Fibroblast of villous mesenchyme (primary cell): ENCODE measurements around the gene FGD2. TPM values are rescaled to one million over a fixed set of nuclear protein-coding genes. Genes with fewer than 3 reads are reported as not detected.

Experiments
- DNase-seq: peaks from one replicate; pipeline ENCODE4 v3.0.0-alpha.2; 2010; ENCODE audit warnings: low read depth
- H3K4me3 ChIP-seq: 2 replicates; pipeline ENCODE4 v1.5.1; 2011; ENCODE audit warnings: low read depth, mild to moderate bottlenecking, low read length
- CTCF ChIP-seq: IDR thresholded peaks from 2 replicates; pipeline ENCODE4 v1.5.1; 2012; ENCODE audit warnings: low read depth, mild to moderate bottlenecking, low read length; ENCODE audit not compliant: insufficient read depth
- total RNA-seq: library from RNA; depleted of rRNA; stranded (reverse); fragments of >200 nt; gene quantifications from 2 replicates; pipeline ENCODE4 v1.2.3, GENCODE V29; 2012

FGD2 gene
- total RNA-seq, 1 donor = not detected

- TF ChIP-seq CTCF = no peak
- H3K4me3 ChIP-seq = no peak overlapping the region
- no peak for DNase-seq
These were observed 28.5 kb upstream of the FGD2 start for GRCh38 chr6:36976931-36977330.

- DNase-seq = no peak
- TF ChIP-seq CTCF = peak; percentile 37
These were observed 27.9 kb upstream of the FGD2 start for GRCh38 chr6:36977470-36977941.

GRCh38 chr6:36978421-36979346 is 26.8 kb upstream of the FGD2 start:
- DNase-seq = no peak

More at GRCh38 chr6:36977470-36977941, 27.9 kb upstream of the FGD2 start:
- H3K4me3 ChIP-seq = no peak overlapping the region

GRCh38 chr6:36979347-36979742 is 26.1 kb upstream of the FGD2 start:
- TF ChIP-seq CTCF = peak; percentile 73
- DNase-seq = peak; percentile 62

More at GRCh38 chr6:36978421-36979346, 26.8 kb upstream of the FGD2 start:
- TF ChIP-seq CTCF = no peak
- no peak overlapping the region for H3K4me3 ChIP-seq

GRCh38 chr6:36980129-36980528 is 25.3 kb upstream of the FGD2 start:
- no peak overlapping the region for H3K4me3 ChIP-seq
- no peak for DNase-seq
- TF ChIP-seq CTCF = no peak

More at GRCh38 chr6:36979347-36979742, 26.1 kb upstream of the FGD2 start:
- H3K4me3 ChIP-seq = no peak overlapping the region

DNA sequence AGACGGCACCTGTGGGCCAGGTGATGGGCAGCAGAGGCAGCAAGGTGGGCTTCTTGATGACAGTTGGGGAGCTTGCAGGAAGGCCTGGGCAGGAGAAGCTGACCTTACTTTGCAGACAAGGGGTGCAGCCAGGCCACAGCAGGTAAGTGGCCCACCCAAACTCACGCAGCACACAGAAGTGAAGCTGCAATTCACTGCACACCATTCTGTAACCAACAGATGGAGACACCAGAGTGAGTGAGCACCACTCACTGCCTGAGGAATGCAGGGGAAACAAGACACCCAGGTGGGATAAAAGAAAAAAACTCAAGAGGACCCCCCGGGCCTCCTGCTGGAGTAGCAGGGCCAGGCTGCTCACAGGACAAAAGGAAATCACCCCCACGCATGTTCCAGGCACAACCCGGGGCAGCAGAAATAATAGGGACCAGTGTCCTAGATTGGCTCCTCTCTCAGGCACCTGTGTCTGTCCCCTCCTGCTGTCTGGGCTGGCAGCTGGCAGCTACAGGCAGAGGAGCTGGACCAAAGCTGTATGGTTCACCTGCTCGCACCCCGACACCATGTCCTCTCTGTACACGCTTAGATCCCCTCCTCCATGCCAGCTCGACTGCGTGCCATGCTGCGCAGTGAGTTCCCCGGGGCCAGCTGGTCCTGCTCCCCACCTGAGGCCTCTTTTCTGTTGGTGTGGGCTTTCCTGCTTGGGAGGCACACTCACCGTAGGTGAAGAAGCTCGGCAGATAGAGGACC is 24.4 kb upstream of the FGD2 start:
- TF ChIP-seq CTCF = no peak
- no peak overlapping the region for H3K4me3 ChIP-seq
- DNase-seq = no peak
